ENCODE data around the gene SKAP2. TPM values are rescaled to one million over a fixed set of nuclear protein-coding genes. Genes with fewer than 3 reads are reported as not detected.

SKAP2 gene
- total RNA-seq, 1 donor from 2014 or later = 8.0 TPM

DNA sequence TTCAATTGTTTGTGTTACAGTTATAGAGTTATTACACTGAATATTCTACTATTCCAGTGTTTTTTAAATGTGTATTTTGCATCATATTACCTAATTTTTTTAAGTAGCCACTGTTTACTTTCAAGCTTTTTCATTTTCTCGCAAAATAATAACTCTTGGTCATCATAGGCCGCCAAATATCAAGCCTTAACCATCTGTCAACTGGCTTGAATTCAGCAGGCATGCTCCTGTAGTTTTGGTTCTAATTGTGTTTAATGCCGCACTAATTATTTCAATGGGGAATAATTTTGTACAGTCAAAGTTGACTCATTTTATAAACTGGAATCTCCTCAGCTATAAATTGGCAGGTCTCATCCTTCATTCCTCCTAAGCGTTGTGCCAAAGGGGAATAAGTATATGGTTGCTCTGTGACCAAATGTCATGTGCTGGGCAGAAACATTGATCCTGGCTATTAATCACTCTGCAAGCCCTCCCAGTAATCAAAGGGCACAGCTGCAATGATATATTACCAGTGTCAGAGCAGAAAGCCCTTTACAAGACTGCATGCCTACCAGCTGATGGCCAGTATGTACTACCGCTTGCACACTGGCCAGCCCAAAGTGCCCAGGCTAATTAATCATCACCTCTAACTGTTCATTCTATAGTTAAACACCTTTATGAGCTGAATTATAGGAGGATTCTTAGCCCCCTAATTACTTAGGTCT lies 74.8 kb downstream of the SKAP2 start:
- ATAC-seq (no peak), DNase-seq (ENCODE audit: missing footprints) (no peak)
- intact Hi-C loops (cut with DNase I) = no loop called here

DNA sequence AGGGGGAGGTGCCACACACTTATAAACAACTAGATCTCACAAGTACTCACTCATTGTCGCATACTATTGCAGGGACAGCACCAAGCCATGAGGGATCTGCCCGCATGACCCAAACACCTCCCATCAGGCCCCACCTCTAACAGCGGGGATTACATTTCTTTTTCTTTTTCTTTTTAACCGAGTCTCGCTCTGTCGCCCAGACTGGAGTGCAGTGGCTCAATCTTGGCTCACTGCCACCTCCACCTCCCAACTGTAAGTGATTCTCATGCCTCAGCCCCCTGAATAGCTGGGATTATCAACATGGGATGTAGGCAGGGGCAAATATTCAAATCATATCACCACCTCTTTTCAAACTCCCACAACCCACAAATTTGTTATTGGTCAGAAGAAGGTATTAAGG lies 76.7 kb downstream of the SKAP2 start:
- no peak for DNase-seq (ENCODE audit: missing footprints)
- intact Hi-C loops (cut with DNase I) = no loop called here
- no peak for ATAC-seq

DNA sequence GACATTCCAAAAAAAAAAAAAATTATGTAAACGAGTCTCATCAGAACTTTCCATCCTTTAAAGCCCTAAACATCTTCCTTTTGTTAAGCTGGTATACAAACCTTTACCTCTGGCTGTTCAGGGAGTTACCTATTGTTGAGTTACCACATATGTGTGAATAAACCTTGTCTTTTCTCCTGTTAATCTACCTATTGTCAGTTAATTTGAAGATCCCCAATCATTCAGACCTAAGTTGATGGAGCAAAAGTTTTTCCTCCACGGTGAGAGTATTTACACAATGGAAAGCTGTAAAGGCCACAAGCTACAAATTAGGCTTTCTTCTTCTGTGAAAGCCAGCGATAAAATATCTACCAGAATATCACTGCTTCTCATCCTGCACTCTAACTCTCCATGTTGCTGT lies 80.3 kb downstream of the SKAP2 start:
- no peak for DNase-seq (ENCODE audit: missing footprints)

DNA sequence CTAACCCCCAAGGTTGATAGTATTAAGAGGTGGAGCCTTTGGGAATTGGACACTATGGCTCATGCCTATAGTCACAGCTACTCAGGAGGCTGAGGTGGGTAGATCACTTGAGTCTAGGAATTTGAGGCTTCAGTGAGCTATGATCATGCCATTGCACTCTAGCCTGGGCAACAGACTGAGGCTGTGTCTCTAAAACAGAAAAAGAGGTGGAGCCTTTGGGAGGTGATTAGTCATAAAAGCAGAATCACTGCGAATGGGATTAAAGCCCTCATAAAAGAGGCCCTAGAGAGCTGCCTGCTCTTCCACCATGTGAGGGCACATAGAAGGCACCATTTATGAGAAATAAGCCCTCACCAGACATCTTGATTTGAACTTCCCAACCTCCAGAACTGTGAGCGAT lies 81.9 kb downstream of the SKAP2 start:
- DNase-seq (ENCODE audit: missing footprints) = no peak
- no peak for ATAC-seq
- intact Hi-C loops (cut with DNase I) = no loop called here

More for the DNA sequence above, 80.3 kb downstream of the SKAP2 start:
- intact Hi-C loops (cut with DNase I) = no loop called here
- no peak for ATAC-seq

DNA sequence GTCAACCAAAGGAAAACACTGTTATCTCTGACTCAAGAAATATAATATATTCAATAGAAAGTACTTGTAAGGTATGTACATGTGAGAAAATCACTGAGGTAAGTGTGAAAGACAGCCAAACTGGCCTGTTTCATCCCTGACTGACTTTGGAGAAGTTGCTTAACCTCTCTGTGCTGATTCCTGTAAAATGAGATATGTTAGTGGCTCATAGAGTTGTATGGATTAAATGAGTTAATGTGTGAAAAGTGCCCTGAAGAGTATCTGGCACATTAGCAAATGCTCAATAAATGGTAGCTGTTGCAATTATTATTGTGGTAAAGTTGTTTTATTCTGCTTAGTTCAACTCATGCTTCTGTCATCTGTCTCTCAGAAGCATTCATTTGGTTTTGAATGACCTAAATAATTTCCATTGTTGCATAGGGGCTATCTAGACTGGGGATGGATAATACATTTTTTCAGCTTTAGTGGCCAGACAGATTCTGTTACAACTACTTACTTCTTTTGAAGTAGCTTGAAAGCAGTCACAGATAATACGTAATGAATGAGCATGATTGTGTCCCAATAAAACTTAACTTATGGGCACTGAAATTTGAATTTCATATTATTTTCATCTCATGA lies 84.3 kb downstream of the SKAP2 start:
- intact Hi-C loops (cut with DNase I) = no loop called here
- no peak for DNase-seq (ENCODE audit: missing footprints)
- no peak for ATAC-seq

DNA sequence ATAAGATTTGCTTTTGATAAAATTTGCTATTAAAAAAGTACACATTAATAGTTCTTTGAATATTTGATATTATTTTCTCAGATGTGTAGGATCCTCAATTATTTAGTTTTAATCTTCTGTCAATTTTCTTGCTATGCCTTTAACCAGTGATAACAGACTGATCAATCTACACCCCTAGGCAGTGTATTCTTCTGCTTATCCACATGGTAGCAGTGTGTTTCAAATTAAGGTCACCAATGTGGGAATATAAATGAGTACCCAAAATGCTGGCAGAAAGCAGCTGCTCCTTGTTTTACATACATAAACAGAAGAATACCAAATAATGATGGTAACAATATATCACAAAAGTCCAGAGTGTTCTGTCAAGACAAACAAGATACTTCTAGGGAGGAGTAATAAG lies 87.0 kb downstream of the SKAP2 start:
- ATAC-seq (no peak), DNase-seq (ENCODE audit: missing footprints) (no peak)
- intact Hi-C loops (cut with DNase I) = no loop called here

DNA sequence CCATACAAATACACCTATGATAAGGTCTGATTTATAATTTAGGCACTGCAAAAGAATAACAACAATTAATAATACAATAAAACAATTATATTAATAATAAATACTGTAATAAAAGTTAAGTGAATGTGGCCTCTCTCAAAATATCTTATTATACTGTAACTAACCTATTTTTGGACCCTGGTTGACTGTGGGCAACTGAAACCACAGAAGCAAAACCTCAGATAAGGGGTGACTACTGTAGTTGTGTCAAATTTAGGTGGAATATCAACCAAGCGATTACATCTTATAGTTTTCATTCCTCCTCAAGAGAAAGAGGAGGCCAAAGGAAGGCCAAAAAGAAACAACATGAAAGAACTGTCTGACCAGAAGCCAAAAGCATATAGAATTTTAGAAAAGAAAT lies 103.9 kb downstream of the SKAP2 start:
- intact Hi-C loops (cut with DNase I) = no loop called here
- DNase-seq (ENCODE audit: missing footprints) = no peak
- ATAC-seq = no peak

DNA sequence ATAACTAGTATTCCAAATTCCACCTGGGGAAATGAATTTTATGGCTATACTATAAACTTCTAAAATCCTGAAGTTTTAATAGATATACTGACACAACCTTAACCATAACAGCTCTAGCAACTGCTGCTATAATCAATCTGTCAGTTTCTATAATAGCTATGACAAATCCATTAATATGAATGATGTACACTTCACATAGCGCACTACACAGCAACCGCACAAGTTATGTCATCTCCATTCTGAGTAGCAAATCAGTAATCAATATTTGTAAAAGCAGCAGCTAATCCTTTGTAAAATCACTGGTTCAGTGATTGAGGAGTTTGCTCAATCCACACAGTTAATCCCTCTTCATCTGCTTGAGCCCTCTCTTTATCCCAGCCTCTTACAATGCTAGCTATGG lies 105.3 kb downstream of the SKAP2 start:
- intact Hi-C loops (cut with DNase I) = no loop called here
- no peak for ATAC-seq
- no peak for DNase-seq (ENCODE audit: missing footprints)

DNA sequence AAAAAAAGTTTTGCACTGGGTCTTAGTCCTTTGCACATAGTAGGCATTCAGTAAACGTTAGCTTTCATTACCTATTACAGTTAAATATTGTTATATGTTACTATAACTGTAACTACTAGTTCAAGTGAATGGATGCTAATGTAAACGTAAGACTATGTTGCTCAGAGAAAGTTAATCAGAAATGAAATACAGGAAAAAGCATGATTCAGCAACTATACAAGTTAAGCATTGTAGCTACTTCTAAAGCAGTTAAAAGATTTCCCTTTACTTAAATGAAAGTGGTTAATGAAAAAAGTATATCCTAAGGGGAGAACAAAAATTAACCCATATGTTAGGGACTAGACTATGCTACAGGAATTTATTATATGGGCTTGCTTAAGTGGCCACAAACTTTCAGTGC lies 121.2 kb downstream of the SKAP2 start:
- intact Hi-C loops (cut with DNase I) = no loop called here
- no peak for ATAC-seq

DNA sequence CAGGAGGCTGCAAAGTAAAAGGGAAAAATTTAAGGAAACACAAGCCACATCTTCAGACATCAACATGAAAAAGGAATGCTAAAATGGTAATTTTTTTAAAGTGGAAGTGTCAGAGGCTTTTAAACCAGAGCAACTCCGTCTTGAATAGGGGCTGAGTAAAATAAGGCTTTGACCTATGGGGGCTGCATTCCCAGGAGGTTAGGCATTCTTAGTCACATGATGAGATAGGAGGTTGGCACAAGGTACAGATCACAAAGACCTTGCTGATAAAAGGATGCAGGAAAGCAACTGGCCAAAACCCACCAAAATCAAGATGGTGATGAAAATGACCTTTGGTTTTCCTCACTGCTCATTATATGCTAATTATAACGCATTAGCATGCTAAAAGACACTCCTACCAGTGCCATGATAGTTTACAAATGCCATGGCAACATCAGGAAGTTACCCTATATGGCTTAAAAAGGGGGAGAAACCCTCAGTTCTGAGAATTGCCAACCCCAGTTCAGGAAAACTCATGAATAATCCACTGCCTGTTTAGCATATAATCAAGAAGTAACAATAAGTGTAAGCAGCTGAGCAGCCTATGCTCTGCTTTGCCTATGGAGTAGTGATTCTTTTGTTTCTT lies 128.3 kb downstream of the SKAP2 start:
- intact Hi-C loops (cut with DNase I) = no loop called here
- no peak for ATAC-seq
- DNase-seq (ENCODE audit: missing footprints) = no peak

More for the DNA sequence above, 121.2 kb downstream of the SKAP2 start:
- DNase-seq (ENCODE audit: missing footprints) = no peak

DNA sequence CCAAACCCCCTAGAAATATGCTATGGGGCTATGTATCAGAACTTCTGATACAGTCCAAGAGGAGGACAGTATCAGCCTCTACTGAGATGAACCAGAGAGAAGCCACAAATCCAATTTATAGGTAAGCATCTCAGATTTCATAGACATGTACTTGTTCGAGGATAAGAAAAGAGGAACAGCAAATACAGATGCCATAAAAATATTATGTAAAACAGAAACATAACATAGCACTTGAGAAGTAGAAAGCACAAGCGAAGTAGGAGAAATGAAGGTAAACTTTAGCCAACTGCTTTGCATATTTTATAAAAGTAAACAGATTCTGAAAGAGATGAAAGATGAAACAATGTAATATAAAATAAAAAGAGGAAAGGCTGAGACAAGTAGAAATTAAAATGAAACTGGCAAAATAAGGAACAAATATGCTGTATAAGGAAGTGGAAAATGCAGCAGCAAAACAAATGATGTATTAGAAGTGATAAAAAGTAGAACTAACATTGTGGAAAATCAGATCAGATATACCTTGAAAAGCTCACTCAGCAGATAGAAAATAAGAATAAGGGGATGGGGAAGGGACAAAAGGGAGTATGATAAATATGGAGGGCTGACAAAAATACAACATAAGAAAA lies 135.1 kb downstream of the SKAP2 start:
- intact Hi-C loops (cut with DNase I) = no loop called here
- DNase-seq (ENCODE audit: missing footprints) (no peak), ATAC-seq (no peak)

DNA sequence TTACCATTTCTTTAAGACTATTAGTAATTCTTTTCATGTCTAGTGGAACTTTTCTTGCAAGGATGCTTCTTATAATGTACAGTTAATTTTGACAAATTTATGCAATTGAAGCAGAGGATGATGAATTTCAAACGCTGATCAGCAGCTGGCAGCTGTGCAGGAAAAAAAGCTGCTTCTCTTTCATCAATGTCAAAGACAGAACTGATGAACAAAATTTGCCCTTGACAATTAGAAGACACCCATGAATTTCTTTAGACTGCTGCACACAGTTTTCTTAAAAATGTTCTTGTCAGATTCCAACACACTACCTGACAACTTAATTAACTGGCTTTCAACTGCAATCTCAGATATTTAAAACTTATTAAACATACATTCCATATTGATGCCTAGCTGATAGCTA lies 138.3 kb downstream of the SKAP2 start:
- no peak for ATAC-seq
- no peak for DNase-seq (ENCODE audit: missing footprints)
- intact Hi-C loops (cut with DNase I) = no loop called here

DNA sequence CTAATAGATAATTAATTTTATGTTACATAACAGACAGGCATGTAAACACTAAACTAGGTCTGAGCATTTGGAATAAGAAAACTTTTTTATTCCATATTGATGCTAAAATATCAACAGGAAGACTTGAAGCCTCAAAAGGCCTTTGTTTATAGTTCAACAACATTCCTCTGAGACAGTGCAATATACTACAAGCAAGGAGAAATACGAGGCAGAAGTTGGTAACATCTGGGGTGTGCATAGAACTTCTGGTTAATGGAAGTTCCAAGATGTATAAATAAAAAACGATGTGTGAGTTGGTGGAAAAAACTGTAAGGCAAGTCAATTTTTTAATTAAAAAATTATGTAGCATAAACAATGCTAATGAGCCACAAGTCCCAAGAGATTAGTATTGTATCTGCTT lies 139.6 kb downstream of the SKAP2 start:
- intact Hi-C loops (cut with DNase I) = no loop called here
- ATAC-seq = no peak
- no peak for DNase-seq (ENCODE audit: missing footprints)

DNA sequence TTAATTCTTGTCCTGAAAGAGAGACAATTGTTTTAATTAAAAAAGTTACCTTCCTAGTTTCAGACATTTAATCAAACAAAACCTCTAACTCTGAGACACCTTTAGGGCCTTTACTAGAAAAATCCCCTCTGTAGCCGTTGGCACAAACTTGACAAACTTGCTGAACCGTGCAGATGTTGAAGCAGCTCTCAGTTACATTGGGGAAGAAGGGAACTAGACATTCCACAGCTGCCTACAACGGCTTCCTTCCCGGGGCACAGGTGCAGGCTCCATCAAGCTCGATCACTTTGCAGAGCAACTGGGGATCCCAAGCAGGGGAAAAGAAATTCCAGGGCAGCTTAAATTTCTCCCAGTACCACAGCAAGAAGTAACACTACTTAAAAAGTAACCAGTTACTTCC lies 141.3 kb downstream of the SKAP2 start:
- DNase-seq (ENCODE audit: missing footprints) (no peak), ATAC-seq (no peak)
- intact Hi-C loops (cut with DNase I) = no loop called here

DNA sequence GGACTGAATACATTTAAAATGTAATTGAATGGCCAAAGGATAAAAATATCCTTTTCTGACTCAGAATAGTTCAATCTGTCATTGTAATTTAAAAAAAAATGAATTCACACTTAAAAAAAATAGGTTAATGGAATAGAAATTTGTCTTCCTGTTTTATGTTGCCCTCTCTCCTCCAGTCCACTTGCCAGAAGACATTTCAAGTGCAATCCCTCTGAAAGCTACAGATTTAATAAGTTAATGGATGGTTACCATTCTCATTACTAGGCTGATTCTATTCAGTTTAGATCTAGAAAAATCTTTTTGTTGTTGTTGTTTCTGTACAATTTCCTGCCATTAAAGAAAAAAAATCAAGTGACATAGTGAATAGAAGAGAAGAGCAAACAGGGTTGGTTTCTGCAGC lies 142.9 kb downstream of the SKAP2 start:
- DNase-seq (ENCODE audit: missing footprints) (no peak), ATAC-seq (no peak)
- intact Hi-C loops (cut with DNase I) = no loop called here

DNA sequence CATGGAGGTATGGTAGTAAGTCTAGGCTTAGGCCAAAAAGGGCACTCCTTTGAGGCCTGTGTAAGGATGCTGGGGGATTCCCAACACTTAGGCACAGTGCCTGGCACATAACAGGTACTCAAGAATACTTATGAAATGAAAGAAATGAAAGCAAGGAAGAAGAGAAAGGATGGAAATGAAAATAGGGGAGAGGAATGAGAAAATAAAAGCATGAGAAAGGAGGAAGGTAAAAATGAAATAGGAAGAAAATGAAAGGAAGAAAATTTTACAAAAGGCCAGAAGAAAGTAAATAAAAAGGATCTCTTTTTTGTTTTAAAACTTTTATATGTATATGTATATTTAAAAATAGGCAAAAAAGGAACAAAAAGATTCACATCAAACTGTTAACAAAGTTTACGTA lies 146.3 kb downstream of the SKAP2 start:
- DNase-seq (ENCODE audit: missing footprints) = no peak
- no peak for ATAC-seq
- intact Hi-C loops (cut with DNase I) = no loop called here

DNA sequence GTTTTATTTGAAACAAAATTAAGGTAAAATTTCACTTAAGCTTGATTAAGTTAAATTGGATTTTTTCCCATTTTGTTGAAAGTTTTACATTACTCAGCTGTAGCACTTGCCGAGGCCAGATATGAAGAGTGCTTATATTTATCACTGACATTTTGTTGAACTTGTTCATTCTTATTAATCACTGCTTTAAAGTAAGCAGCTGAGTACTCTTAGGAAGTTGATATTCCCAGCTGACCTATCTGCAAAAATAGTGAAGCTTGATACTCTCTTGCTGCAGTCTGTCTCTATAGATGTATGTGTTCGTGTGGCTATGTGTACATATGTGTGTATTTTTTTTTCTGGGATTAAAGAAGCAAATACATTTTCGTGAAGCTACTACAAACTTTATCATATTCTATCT lies 150.0 kb downstream of the SKAP2 start:
- intact Hi-C loops (cut with DNase I) = no loop called here
- no peak for DNase-seq (ENCODE audit: missing footprints)
- no peak for ATAC-seq

DNA sequence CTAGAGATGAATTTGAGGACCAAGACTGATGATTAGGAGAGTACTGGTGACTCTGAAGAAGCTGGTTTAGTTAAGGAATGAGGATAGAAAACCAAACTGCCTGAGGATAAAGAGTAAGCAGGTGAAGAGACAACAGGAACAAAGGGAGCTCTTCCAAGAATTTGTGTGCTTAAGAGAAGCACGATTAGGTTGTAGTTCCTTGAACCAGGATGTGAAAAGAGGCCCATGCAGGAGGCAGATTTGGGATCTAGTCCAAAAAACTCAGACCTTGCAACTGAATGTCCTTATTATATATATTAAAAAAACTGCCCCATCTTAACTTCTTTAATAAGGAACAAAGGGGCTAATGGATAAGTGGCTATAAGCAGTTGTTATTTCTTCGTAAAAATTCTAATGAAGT lies 150.4 kb downstream of the SKAP2 start:
- intact Hi-C loops (cut with DNase I) = no loop called here
- no peak for ATAC-seq

DNA sequence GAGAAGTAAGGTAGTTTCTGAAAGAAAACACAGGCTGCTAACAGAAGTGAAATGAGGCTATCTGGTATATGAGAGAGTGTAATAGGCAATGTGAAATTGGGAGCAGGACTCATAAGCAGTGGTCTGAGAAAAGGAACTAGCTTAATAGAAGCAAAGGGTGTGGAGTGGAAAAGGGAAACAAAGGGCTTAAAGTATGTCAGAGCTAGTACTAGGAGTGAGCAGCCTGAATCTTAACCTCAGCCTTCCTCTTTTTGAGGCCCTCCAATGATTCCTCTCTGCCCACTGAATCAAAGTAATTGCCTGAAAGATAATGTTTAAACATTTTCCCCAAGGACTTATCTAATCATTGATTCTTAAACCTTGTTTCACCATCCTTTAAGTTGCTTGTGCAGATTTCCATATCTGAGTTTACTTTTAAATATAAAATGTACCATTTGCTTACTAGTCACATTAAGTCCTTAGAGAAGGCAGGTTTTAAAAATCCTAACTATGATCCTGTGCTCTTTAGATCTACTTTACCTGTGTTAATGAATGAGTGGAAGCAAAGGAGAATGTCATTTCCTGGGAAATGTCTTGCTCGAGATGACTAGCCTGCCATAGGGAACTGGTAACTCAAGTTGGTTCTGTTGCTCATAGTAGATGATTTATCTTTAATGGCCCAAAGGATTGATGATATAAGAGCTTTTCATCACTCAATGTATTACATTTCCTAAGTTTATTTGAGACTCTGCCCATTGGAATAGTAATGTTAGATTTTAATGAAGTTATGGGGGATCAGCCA lies 155.0 kb downstream of the SKAP2 start:
- DNase-seq (ENCODE audit: missing footprints) = no peak
- ATAC-seq = no peak
- intact Hi-C loops (cut with DNase I) = no loop called here

More for the DNA sequence above, 150.4 kb downstream of the SKAP2 start:
- DNase-seq (ENCODE audit: missing footprints) = no peak
